Fibroblast of skin of left biceps (primary cell): ENCODE measurements around the gene ENAH.
"Not testable (repeated sequence)": the region's sequence is repeated elsewhere in the genome, so short reads cannot be mapped to it uniquely, and the experiment has no call there.

ENCODE experiments used
- DNase-seq, 2 experiments: peaks; one replicate each; pipeline ENCODE4 v3.0.0-alpha.2; 2013; ENCODE audit warnings: low read depth in 2 of 2

ENAH gene

DNA sequence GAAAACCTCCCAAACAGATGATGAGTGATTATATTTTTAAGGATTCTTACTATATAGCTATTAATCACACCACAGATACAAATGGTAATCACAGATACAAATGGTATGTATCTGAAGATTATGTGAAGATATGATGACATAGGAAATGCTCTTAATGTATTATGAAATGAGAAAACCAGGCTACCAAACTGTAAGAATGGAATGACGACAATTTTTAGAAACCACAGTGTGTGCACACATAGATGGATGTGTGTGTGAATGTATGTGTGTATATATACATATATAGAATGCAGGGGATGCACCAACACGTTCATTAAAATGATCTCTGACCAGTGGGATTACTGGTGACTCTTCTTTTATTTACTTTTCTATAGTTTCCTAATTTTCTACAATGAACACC, 21.5 kb upstream of the ENAH start:
- DNase-seq: no peak

DNA sequence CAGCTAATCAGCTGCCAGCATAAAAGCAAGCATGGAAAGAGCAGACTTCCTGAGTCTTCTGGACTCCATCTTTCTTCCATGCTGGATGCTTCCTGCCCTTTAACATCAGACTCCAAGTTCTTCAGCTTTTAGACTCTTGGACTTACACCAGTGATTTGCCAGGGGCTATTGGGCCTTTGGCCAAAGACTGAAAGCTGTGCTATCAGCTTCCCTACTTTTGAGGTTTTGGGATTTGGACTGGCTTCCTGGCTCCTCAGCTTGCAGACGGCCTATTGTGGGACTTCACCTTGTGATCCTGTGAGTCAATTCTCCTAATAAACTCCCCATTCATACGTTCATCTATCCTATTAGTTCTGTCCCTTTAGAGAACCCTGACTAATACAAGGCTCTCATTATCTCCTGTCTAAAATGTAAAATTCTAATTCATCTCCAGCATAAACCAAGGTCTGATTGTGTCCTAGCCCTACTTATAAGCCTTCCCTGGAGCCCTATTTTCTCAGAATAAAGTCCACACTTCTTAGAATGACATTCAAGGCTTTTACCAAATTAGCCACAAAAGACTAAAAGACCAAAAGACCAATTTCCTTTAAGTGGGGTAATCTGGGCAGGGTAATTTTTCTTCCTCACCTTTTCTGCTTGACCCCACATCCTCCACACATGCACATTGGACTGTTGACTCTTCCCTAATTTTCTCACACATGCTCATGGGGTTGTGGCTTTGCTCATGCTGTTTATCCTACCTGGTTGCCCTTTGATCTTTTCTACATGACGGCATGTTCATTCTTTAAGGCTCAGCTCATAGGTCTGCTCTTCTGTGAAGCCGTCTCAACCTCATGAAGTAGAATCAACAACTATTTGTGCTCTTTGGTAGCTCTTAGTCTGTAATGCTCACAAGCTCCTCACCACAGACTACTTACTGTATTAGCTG, 18.1 kb upstream of the ENAH start:
- DNase-seq: no peak

GRCh38 chr1:225670356-225670755, 17.4 kb upstream of the ENAH start:
- DNase-seq: no peak

DNA sequence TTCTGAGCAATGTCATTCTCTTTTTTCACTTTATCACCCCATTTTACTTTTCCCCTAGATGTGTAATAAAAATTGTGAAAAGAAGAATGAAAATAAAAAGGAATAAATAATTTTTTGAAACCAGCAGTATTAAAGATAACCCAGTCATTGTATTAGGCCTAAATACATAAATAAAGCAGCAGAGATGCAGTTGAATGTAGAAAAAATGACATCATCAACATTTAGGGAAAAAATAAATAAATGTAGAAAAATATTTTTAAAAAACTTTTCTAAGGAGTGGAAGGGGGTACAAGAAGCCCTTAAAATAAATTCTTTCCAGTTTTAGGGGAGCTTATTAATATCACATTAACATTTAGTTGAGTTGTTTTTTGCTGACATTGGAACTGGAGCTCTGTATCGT, 15.3 kb upstream of the ENAH start:
- no peak for DNase-seq

GRCh38 chr1:225667362-225667761, 14.4 kb upstream of the ENAH start:
- DNase-seq: no peak

DNA sequence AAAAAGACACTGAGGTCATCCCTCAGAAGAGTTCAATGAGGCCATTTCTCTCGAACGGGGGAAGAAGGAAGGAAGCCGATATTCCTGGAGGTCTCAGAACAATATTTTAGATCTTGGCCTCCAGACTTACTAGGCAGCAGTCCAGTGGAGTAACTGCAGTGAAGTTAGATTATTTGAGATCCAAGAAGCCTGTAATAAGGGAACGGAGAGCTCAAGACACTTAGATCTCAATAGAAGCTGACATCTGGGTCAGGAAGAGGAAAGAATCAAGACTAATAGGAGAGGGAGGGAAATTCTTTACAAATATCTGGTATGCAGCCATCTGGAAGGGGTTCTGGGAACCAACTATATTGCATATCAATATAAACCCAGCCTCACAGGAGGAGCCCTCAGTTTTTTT, 13.6 kb upstream of the ENAH start:
- no peak for DNase-seq

GRCh38 chr1:225664762-225665161, 11.8 kb upstream of the ENAH start:
- DNase-seq: no peak

DNA sequence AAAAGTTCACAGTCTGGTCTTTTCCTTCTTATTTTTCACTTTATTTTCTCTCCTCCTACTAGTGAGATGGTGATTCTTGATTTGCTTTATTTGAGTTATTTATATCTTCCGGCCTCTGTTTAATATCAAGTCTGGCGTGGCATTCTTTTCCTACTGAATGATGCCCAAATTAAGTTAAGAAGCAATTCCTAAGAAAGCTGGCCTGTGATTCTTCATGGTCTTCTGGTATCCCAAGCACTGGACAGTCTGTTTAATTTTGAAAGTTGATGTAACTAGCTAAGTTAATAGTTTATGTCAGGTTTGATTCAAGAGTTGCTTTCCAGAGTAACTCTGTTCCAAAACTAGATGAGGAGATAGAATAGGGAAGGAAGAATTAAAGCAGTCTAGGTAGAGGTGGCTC, 9.2 kb upstream of the ENAH start:
- no peak for DNase-seq

- DNase-seq: no peak
Observed at GRCh38 chr1:225660544-225660946, 7.6 kb upstream of the ENAH start.

- DNase-seq: peak; percentile 59 to 61
Observed at GRCh38 chr1:225658041-225658440, 5.1 kb upstream of the ENAH start.

- DNase-seq: peak; percentile 83
Observed at GRCh38 chr1:225657462-225657989, 4.6 kb upstream of the ENAH start.

GRCh38 chr1:225656259-225656655, 3.3 kb upstream of the ENAH start:
- not testable (repeated sequence) for DNase-seq

DNA sequence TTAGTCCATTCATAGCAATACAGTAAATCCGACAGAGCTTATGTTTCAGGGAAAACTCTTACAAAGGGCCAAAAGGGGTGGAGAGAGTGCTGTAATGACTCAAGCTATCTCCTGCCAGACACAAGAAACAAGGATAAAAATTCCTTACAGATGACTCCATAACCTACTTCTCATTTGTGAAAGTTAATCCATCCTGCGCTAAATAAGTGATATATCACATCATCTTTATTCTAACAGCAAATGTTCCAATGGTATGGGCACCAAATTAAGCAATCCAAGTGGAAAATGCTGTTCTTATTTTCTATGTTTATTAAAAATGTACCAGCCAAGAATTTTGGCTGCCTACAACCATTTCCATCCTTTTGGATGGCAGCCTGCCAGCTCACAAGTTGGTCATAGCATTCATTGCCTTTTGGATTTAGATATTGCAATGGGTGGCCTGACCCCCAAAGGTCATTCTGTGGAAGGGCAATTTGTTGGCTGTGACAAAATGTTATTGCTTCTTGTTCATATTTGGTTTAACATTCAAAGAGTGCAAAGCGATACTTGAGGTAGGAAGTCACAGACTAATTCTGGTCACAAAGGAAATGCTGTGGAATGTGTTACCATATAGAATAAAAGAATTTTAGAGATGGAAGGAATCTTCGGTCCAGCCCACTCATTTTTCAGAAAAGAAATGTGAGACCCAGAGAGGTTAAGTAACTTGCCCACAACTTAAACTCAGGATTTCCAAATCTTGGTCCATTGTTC, 2.8 kb upstream of the ENAH start:
- DNase-seq: peak; percentile 97

GRCh38 chr1:225654688-225655508, 2.0 kb upstream of the ENAH start:
- DNase-seq: no peak

DNA sequence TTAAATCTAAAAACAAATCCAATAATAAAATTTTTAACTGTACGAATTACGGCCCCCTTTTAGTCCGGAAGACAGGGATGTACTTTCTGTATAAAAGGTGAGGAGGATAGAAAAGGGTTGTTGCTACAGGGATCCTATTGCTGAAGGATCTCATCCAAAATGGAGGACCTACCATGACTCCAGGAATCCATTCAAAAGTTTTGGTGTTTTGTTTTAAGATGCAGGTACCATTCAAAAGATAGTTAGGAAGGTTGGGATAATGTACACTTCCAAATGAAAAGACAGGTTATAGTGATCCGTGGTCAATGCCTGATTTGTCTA, 1.3 kb upstream of the ENAH start:
- DNase-seq: no peak

DNA sequence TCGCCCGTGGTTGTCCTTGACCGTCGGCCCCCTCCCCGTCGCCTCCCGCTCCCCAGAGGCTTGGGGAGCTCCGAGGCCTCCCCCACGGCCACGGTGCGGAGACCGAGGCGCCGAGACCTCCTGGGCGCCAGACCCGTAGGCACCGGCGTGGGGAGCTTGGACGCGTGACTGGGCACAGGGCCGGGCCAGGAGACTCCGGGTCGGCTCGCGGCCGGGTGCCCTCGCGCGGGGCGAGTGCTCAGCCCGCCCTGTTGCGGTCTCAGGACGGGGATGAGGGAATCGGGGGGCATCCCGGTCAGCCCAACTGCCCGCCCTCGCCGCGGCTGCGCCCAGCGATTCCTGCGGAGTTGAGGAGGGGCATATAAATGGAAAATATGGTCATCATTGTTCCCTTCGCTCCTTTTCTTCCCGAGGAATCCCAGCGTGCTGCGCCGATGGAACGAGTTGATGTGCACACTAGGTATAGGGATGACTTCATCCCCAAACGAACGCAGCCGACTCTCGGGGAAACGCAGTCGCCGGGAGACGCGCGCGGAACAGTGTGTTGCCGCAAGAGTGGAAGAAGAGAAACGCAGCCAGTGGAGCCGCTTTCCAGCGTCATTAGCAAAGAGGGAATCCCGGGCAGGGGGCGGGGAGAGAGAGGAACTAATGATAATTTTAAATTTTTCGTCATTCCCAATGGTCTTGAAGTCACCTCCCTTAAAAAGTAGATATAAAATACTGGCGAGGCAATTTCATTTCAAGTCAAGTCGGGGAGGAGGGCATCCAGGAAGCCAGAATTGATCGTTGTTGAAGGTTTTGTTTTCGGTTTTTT, 747 bp upstream of the ENAH start:
- DNase-seq: no peak

GRCh38 chr1:225651872-225652728, 823 bp downstream of the ENAH start:
- no peak for DNase-seq

DNA sequence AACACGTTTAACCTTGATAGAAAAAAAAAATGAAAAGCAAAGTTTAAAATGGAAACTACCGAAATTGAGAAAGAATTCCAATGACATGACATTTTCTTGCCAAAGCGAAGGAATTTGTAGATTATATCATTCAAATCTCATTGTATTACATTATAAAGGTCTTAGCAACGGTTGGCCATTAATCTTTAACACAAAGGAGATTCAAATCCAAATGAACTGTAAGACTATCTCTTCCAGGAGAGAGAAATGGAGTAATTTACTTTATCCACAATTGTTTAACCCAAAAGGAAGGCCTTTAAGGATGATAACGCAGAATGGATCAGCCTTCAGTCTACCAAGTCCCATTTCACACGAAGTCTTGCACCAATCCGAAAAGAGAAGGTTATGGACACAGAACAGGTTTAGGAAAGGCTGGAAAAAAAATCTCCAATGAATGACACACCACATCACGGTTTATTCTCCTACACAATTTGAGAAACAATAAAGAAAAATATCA, 1.5 kb downstream of the ENAH start:
- DNase-seq: no peak

DNA sequence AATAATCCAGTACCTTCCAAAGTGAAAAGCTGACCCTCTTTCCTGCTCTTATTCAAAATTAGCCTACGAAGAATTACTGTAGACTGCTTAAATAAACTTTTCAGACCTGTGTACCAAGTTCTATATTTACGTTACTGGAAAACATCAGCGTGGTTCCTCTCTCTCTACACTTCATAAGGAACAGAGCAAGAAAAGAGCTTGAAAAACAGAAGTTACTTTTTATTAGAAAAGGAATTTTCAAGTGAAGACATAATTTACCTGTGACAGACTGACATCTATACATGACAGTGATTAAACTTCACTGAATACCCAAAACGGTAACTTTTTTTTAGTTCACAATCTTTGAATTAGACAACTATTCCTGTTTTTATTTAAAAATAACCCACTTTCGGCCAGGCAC, 2.7 kb downstream of the ENAH start:
- DNase-seq: no peak
